OCI-LY7 (cell line): Measurements from ENCODE around the gene ARMC5. TPM values are rescaled to one million over a fixed set of nuclear protein-coding genes. Genes with fewer than 3 reads are reported as not detected.

Experiments used
- BruUV-seq: library from RNA; stranded (reverse); fragments of 400-500 nt; replicated peaks from 2 replicates; lab custom pipeline; 2021; lab: Mats Ljungman, UMichigan
- CTCF ChIA-PET: fragments of 300-600 bp; sonication (Branson Sonifier 250); formaldehyde crosslinking; loops from one replicate; lab custom pipeline; 2022; ENCODE audit warnings: antibody characterized with exemption; ENCODE audit not compliant: unreplicated experiment; lab: Charles Lee
- POLR2A ChIA-PET: fragments of 300-600 bp; sonication (Branson Sonifier 250); formaldehyde crosslinking; loops from one replicate; lab custom pipeline; 2022; ENCODE audit warnings: antibody characterized with exemption; lab: Charles Lee
- DNase-seq: peaks from one replicate; pipeline ENCODE4 v3.0.0-alpha.2; 2015; ENCODE audit warnings: low spot score
- H2AFZ ChIP-seq: fragments of 200-600 bp; sonication (generic), shearing (Covaris generic); 2 replicates; pipeline ENCODE4 v1.6.1; 2014; ENCODE audit warnings: mild to moderate bottlenecking, antibody characterized with exemption, low read length, moderate library complexity
- H3K27ac ChIP-seq: fragments of 200-600 bp; sonication (generic); 2 replicates; pipeline ENCODE4 v1.5.1; 2014; ENCODE audit warnings: mixed run types, low read depth, mild to moderate bottlenecking, moderate library complexity, low read length, inconsistent platforms; ENCODE audit not compliant: poor library complexity, severe bottlenecking
- H3K36me3 ChIP-seq: fragments of 200-600 bp; sonication (generic); 2 replicates; pipeline ENCODE4 v1.6.1; 2014; ENCODE audit warnings: mild to moderate bottlenecking, antibody characterized with exemption, low read length, moderate library complexity, mixed read lengths; ENCODE audit not compliant: insufficient read depth
- H3K4me1 ChIP-seq: fragments of 200-600 bp; sonication (generic); 2 replicates; pipeline ENCODE4 v1.5.1; 2014; ENCODE audit warnings: mild to moderate bottlenecking, low read length; ENCODE audit not compliant: insufficient read depth, poor library complexity, severe bottlenecking
- H3K4me2 ChIP-seq: fragments of 200-600 bp; sonication (generic); 2 replicates; pipeline ENCODE4 v1.6.1; 2014; ENCODE audit warnings: mild to moderate bottlenecking, low read length
- H3K4me3 ChIP-seq: fragments of 200-600 bp; sonication (generic); 2 replicates; pipeline ENCODE4 v1.5.1; 2014; ENCODE audit warnings: mild to moderate bottlenecking, low read depth, low read length; ENCODE audit not compliant: poor library complexity, severe bottlenecking
- H3K79me2 ChIP-seq: fragments of 200-600 bp; sonication (generic); 2 replicates; pipeline ENCODE4 v1.6.1; 2016; ENCODE audit warnings: low read depth, mild to moderate bottlenecking, low read length, moderate library complexity, mixed read lengths; ENCODE audit not compliant: insufficient read depth
- H3K9me2 ChIP-seq: fragments of 200-600 bp; sonication (generic); 2 replicates; pipeline ENCODE4 v1.6.1; 2016; ENCODE audit warnings: mild to moderate bottlenecking, low read length, mixed read lengths; ENCODE audit not compliant: insufficient read depth
- H3K9me3 ChIP-seq: fragments of 200-600 bp; sonication (generic); 2 replicates; pipeline ENCODE4 v1.6.1; 2014; ENCODE audit warnings: mild to moderate bottlenecking, mixed run types, low read length, mixed read lengths
- H4K20me1 ChIP-seq: fragments of 200-600 bp; sonication (generic); 2 replicates; pipeline ENCODE4 v1.6.1; 2014; ENCODE audit warnings: mild to moderate bottlenecking, antibody characterized with exemption, low read length, moderate library complexity, mixed read lengths; ENCODE audit not compliant: insufficient read depth
- EZH2phosphoT487 ChIP-seq: fragments of 200-600 bp; sonication (generic); IDR thresholded peaks from 2 replicates; pipeline ENCODE4 v1.6.1; 2018; ENCODE audit warnings: low read depth, borderline replicate concordance, mild to moderate bottlenecking, mixed run types, antibody characterized with exemption, low read length, moderate library complexity, mixed read lengths
- intact Hi-C: fragments of 100-400 bp; cut with micrococcal nuclease; formaldehyde crosslinking; loops from one replicate; pipeline ENCODE4 v1.10.0; 2022; ENCODE audit not compliant: unreplicated experiment
- total RNA-seq, 2 experiments: library from RNA; depleted of rRNA in 1 of 2; stranded (reverse); fragments of >200 nt in 1 of 2; shearing (Covaris generic) in 1 of 2; gene quantifications; 2 replicates each; pipeline ENCODE4 v1.2.3, GENCODE V29; 2014 to 2022
- TF ChIP-seq, protein P1 (sequence below): fragments of 200-600 bp; sonication (generic); conservative IDR thresholded peaks from 2 replicates; pipeline ENCODE4 v1.5.1; 2014; ENCODE audit warnings: mild to moderate bottlenecking, antibody characterized with exemption, low read length, moderate library complexity, mixed read lengths

ARMC5 gene
- total RNA-seq, 2 experiments from 2014 or later: 6.4 to 8.8 TPM

DNA sequence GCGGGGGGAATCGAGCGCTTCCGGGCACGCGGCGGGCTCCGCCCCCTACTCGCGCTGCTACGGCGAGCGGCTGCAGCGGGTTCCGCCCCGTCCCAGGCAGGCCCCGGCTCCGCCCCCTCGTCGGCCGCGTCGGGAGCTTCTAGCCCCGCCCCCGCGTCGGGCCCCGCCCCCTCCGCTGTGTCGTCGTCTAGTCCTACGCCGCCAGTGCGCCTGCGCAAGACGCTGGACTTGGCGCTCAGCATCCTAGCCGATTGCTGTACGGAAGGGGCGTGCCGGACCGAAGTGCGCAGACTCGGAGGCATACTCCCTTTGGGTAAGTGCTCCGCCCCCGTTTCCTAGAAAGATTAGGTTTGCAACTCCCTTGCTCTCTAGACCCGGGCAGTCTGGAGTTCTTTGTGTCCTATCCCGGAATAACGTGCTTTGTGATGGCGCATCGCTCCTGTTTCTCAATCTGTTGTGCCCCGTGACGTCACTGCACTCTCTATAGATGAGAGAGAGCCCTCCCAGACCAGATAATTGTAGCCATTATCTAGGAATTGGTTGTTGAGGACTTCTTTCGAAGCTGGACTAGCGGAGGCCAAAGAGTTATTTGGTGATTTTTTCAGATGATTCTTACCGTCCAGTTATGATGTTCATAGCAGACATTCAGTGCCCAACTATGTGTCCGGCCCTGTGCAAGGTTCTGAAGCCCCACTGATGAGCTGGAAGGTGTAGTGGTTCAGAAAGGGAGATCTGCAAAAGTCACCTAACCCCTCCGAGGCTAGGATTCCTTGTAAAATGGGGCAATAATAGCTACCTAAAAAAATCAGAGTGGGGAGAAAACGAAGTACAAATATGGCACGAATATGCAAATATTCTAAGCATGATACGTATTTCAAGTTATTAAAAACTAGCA lies 633 bp downstream of the ARMC5 start:
- TF ChIP-seq, protein P1, sequence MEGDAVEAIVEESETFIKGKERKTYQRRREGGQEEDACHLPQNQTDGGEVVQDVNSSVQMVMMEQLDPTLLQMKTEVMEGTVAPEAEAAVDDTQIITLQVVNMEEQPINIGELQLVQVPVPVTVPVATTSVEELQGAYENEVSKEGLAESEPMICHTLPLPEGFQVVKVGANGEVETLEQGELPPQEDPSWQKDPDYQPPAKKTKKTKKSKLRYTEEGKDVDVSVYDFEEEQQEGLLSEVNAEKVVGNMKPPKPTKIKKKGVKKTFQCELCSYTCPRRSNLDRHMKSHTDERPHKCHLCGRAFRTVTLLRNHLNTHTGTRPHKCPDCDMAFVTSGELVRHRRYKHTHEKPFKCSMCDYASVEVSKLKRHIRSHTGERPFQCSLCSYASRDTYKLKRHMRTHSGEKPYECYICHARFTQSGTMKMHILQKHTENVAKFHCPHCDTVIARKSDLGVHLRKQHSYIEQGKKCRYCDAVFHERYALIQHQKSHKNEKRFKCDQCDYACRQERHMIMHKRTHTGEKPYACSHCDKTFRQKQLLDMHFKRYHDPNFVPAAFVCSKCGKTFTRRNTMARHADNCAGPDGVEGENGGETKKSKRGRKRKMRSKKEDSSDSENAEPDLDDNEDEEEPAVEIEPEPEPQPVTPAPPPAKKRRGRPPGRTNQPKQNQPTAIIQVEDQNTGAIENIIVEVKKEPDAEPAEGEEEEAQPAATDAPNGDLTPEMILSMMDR: no peak
- TF ChIP-seq EZH2phosphoT487: no peak
- Histone ChIP-seq H3K79me2 (peaks cover 35% of the 10 kb centered on the region; the same call in 1 of the 2 replicates), H3K9me2 (no peaks in the 10 kb centered on the region), H3K4me3 (peak overlapping the region; percentile 92), H3K9me3 (no peaks in the 10 kb centered on the region), H3K4me1 (peaks cover 34% of the 10 kb centered on the region), H2AFZ (peak overlapping the region; percentile 60), H3K27ac (peak overlapping the region; percentile 80), H4K20me1 (peaks cover 23% of the 10 kb centered on the region), H3K4me2 (peak overlapping the region; percentile 88), H3K36me3 (peaks cover 13% of the 10 kb centered on the region; the same call in 1 of the 2 replicates)
- intact Hi-C loops: loop anchor here (1.0 to 10.0 kb wide), 6 partner anchors 237 to 415 kb away; partner anchors contain the start of genes KAT8, ZNF646 and ZNF668
- ChIA-PET POLR2A (interaction anchor here (0.7 to 1.9 kb wide), 9 partner anchors 17 to 437 kb away, joined by 3 to 6 read pairs (median 3); partner anchors contain the start of genes ZNF267, ZNF646 and ZNF668), CTCF (interaction anchor here (0.6 to 1.3 kb wide), 4 partner anchors 17 to 743 kb away, joined by 3 to 4 read pairs (median 3); no protein-coding TSS in a partner anchor)
- BruUV-seq: no TSS peak
- DNase-seq: peak; percentile 100

DNA sequence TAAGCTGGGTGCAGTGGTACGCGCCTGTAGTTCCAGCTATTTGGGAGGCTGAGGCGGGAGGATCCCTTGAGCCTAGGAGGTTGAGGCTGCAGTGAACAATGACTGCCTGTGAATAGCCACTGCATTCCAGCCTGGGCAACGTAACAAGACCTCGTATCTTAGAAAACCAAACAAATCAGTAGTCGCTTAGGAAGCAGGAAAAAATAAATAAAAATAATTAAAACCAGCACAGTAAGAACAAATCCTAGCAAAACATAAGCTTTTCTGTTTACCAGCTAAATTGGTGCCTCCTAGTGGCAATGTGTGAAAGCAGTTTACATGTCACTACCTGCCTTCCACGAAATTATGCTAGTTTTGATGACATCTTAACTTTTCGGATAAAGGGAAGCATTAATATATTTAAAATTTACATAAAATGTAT lies 1.3 kb downstream of the ARMC5 start:
- Histone ChIP-seq H3K4me1 (peaks cover 28% of the 10 kb centered on the region), H2AFZ (no peak overlapping the region), H3K9me3 (no peaks in the 10 kb centered on the region), H3K79me2 (peaks cover 29% of the 10 kb centered on the region; the same call in 1 of the 2 replicates), H3K4me2 (peak overlapping the region; percentile 88), H3K36me3 (peaks cover 8% of the 10 kb centered on the region; the same call in 1 of the 2 replicates), H3K9me2 (no peaks in the 10 kb centered on the region), H4K20me1 (peaks cover 17% of the 10 kb centered on the region), H3K4me3 (peak overlapping the region; percentile 92), H3K27ac (no peak overlapping the region)
- ChIA-PET POLR2A (interaction anchor here (0.7 to 1.7 kb wide), 5 partner anchors 18 to 413 kb away, joined by 3 to 6 read pairs (median 5); partner anchors contain the start of gene ZNF267), CTCF (interaction anchor here (0.8 to 1.3 kb wide), 2 partner anchors 17 to 358 kb away, joined by 3 to 4 read pairs; no protein-coding TSS in a partner anchor)
- DNase-seq: peak; percentile 67
- TSS peak; percentile 85 for BruUV-seq
- intact Hi-C loops: no loop called here
- TF ChIP-seq, protein P1: peak; percentile 87
- no peak for TF ChIP-seq EZH2phosphoT487
